ENCODE measurements around the gene RPL31. TPM values are rescaled to one million over a fixed set of nuclear protein-coding genes. Genes with fewer than 3 reads are reported as not detected.

RPL31 gene
- total and polyA plus RNA-seq, 2 donors (not counting 1 experiment from before 2014, with no cell fraction given), result 1,767 to 2,170 TPM

DNA sequence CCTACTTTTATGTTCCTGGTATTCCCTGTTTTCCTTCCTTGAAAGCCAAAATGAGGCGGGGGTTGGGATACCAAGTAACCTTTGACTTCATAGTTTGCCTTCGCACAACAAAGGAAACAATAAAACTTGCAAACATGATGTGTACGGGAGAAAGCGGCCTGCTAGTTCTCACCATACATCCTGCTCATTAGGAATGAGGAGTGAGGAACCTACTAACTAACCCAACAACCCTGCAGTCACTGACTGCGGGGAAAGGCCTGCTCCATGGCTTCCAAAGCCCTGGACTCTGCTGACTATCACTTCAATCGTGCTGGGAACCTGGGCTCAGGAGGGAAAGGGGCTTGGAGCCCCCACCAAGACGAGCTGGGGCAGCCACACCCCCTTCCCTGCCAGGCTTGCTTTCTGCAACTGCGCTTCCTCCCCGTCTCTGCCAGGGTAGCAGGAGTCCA, 24.2 kb downstream of the RPL31 start:
- no peaks in the 10 kb centered on the region for H3K27me3 Mint-ChIP-seq
- H3K4me1 ChIP-seq (ENCODE audit: control insufficient read depth in 2 of 2, insufficient read depth in 2 of 2, low read length in 2 of 2), result no peaks in the 10 kb centered on the region
- no peak overlapping the region for H3K27ac ChIP-seq (ENCODE audit: low read length in 2 of 2)
- no peak for ATAC-seq (ENCODE audit: low read depth)
- ChIA-PET CTCF (interaction anchor here (1.3 to 2.4 kb wide), 2 partner anchors 14 to 179 kb away, joined by 3 to 9 read pairs; no protein-coding TSS in a partner anchor), POLR2A (no interaction called here)
- H3K4me3 Mint-ChIP-seq, result no peak overlapping the region
- DNase-seq, result no peak
- peaks cover 3% of the 10 kb centered on the region for H3K4me1 Mint-ChIP-seq
- H3K9me3 ChIP-seq (ENCODE audit: control extremely low read depth in 1 of 3, control insufficient read depth in 2 of 3, insufficient read depth in 1 of 3, low read length in 2 of 3), result peaks cover 0 to 3% (median 0%) of the 10 kb centered on the region in 3 donors
- peaks cover 0 to 3% (median 0%) of the 10 kb centered on the region in 4 experiments for H3K27me3 ChIP-seq (replicated peaks in 1 of 4; ENCODE audit: control extremely low read depth in 1 of 4, control insufficient read depth in 3 of 4, insufficient read depth in 4 of 4, low read length in 3 of 4)
- H3K79me2 ChIP-seq (ENCODE audit: control insufficient read depth, insufficient read depth, low read length), result no peaks in the 10 kb centered on the region
- intact Hi-C loops (cut with micrococcal nuclease), result no loop called here
- 64% methylated on average over 7 of the region's 9 CpGs for WGBS (ENCODE audit: insufficient coverage)
- H4K20me1 ChIP-seq (ENCODE audit: control insufficient read depth, insufficient read depth, low read length, poor library complexity, severe bottlenecking), result no peaks in the 10 kb centered on the region
- no peak overlapping the region for H3K9ac ChIP-seq (ENCODE audit: low read length)
- H3K4me3 ChIP-seq (ENCODE audit: control extremely low read depth in 1 of 5, extremely low read depth in 1 of 5, insufficient read depth in 1 of 5, low read depth in 2 of 5, low read length in 4 of 5), result no peak overlapping the region
- no peak overlapping the region for H3K4me2 ChIP-seq (replicated peaks; ENCODE audit: low read depth, low read length, poor library complexity, severe bottlenecking)
- peaks cover 0 to 2% of the 10 kb centered on the region in 2 experiments for H3K36me3 ChIP-seq (replicated peaks in 1 of 2; ENCODE audit: control extremely low read depth in 1 of 2, control insufficient read depth in 1 of 2, extremely low read depth in 1 of 2, insufficient read depth in 2 of 2, low read length in 1 of 2)
- no peaks in the 10 kb centered on the region for H3K9me3 Mint-ChIP-seq (ENCODE audit: insufficient read depth)
- no peak overlapping the region for H2AFZ ChIP-seq (ENCODE audit: insufficient read depth, low read depth, low read length, poor library complexity, severe bottlenecking)
- TF ChIP-seq EZH2 (IDR thresholded peaks at IDR 0.05; ENCODE audit: borderline replicate concordance, insufficient read depth, low read depth, low read length, poor library complexity, severe bottlenecking), result no peak
- TF ChIP-seq, protein P1, sequence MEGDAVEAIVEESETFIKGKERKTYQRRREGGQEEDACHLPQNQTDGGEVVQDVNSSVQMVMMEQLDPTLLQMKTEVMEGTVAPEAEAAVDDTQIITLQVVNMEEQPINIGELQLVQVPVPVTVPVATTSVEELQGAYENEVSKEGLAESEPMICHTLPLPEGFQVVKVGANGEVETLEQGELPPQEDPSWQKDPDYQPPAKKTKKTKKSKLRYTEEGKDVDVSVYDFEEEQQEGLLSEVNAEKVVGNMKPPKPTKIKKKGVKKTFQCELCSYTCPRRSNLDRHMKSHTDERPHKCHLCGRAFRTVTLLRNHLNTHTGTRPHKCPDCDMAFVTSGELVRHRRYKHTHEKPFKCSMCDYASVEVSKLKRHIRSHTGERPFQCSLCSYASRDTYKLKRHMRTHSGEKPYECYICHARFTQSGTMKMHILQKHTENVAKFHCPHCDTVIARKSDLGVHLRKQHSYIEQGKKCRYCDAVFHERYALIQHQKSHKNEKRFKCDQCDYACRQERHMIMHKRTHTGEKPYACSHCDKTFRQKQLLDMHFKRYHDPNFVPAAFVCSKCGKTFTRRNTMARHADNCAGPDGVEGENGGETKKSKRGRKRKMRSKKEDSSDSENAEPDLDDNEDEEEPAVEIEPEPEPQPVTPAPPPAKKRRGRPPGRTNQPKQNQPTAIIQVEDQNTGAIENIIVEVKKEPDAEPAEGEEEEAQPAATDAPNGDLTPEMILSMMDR (IDR thresholded peaks at IDR 0.05), result no peak
- no peak overlapping the region for H3K27ac Mint-ChIP-seq

DNA sequence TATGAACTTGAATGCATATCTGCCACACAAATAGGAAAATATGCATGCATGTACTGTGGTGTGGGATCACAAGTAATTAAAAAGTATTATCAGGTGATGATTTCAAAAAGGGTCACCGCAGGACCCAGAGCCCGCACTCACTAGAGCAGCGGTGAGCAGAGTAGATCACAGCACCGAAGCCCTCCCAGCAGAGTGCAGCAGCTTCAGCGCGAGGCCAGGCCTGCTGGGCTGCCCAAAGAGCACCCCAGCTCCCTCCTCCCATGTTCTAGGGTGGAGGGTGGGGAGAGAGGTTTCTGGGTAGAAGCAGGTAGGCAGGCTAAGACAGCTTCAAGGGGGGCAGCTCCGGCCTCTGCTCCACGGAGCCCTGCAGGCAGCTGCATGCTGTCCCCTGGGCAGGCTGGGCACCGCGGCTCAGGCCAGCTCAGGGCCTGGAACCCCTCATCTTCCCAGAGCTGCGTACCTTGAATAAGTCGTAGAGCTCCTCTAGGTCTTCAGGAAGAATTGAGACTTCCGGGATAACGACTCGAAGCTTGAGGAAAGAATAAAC, 24.9 kb downstream of the RPL31 start:
- no peak overlapping the region for H3K4me3 ChIP-seq (ENCODE audit: control extremely low read depth in 1 of 5, extremely low read depth in 1 of 5, insufficient read depth in 1 of 5, low read depth in 2 of 5, low read length in 4 of 5)
- H3K4me2 ChIP-seq (replicated peaks; ENCODE audit: low read depth, low read length, poor library complexity, severe bottlenecking), result no peak overlapping the region
- no peaks in the 10 kb centered on the region for H3K27me3 Mint-ChIP-seq
- H3K27ac ChIP-seq (ENCODE audit: low read length in 2 of 2), result no peak overlapping the region
- peaks cover 0 to 3% (median 0%) of the 10 kb centered on the region in 3 donors for H3K9me3 ChIP-seq (ENCODE audit: control extremely low read depth in 1 of 3, control insufficient read depth in 2 of 3, insufficient read depth in 1 of 3, low read length in 2 of 3)
- no peak overlapping the region for H2AFZ ChIP-seq (ENCODE audit: insufficient read depth, low read depth, low read length, poor library complexity, severe bottlenecking)
- no peaks in the 10 kb centered on the region for H4K20me1 ChIP-seq (ENCODE audit: control insufficient read depth, insufficient read depth, low read length, poor library complexity, severe bottlenecking)
- WGBS (ENCODE audit: insufficient coverage), result 94% methylated on average over 10 of the region's 15 CpGs
- POLR2A ChIA-PET, result no interaction called here
- H3K27ac Mint-ChIP-seq, result no peak overlapping the region
- H3K9me3 Mint-ChIP-seq (ENCODE audit: insufficient read depth), result no peaks in the 10 kb centered on the region
- DNase-seq, result no peak
- H3K4me1 ChIP-seq (ENCODE audit: control insufficient read depth in 2 of 2, insufficient read depth in 2 of 2, low read length in 2 of 2), result no peaks in the 10 kb centered on the region
- CTCF ChIA-PET, result interaction anchor here (2.1 to 2.4 kb wide), 2 partner anchors 14 to 178 kb away, joined by 8 to 9 read pairs; no protein-coding TSS in a partner anchor
- ATAC-seq (ENCODE audit: low read depth), result no peak
- peaks cover 0 to 2% of the 10 kb centered on the region in 2 experiments for H3K36me3 ChIP-seq (replicated peaks in 1 of 2; ENCODE audit: control extremely low read depth in 1 of 2, control insufficient read depth in 1 of 2, extremely low read depth in 1 of 2, insufficient read depth in 2 of 2, low read length in 1 of 2)
- peaks cover 0 to 3% (median 0%) of the 10 kb centered on the region in 4 experiments for H3K27me3 ChIP-seq (replicated peaks in 1 of 4; ENCODE audit: control extremely low read depth in 1 of 4, control insufficient read depth in 3 of 4, insufficient read depth in 4 of 4, low read length in 3 of 4)
- TF ChIP-seq EZH2 (IDR thresholded peaks at IDR 0.05; ENCODE audit: borderline replicate concordance, insufficient read depth, low read depth, low read length, poor library complexity, severe bottlenecking), result no peak
- TF ChIP-seq, protein P1 (IDR thresholded peaks at IDR 0.05), result no peak
- peaks cover 3% of the 10 kb centered on the region for H3K4me1 Mint-ChIP-seq
- intact Hi-C loops (cut with micrococcal nuclease), result no loop called here
- H3K9ac ChIP-seq (ENCODE audit: low read length), result no peak overlapping the region
- H3K4me3 Mint-ChIP-seq, result no peak overlapping the region
- no peaks in the 10 kb centered on the region for H3K79me2 ChIP-seq (ENCODE audit: control insufficient read depth, insufficient read depth, low read length)
